RCC 7860 (cell line): ENCODE results near the gene ZIC3.
"Not testable (repeated sequence)": the region's sequence is repeated elsewhere in the genome, so short reads cannot be mapped to it uniquely, and the experiment has no call there.

ENCODE experiments used
- DNase-seq: peaks from one replicate; pipeline ENCODE4 v3.0.0-alpha.2; 2015; ENCODE audit warnings: low spot score
- FAIRE-seq: peaks from 2 replicates; lab custom pipeline; 2012; peaks lifted over from hg19 to GRCh38; lab: Jason Lieb, UNC

The ZIC3 gene

DNA sequence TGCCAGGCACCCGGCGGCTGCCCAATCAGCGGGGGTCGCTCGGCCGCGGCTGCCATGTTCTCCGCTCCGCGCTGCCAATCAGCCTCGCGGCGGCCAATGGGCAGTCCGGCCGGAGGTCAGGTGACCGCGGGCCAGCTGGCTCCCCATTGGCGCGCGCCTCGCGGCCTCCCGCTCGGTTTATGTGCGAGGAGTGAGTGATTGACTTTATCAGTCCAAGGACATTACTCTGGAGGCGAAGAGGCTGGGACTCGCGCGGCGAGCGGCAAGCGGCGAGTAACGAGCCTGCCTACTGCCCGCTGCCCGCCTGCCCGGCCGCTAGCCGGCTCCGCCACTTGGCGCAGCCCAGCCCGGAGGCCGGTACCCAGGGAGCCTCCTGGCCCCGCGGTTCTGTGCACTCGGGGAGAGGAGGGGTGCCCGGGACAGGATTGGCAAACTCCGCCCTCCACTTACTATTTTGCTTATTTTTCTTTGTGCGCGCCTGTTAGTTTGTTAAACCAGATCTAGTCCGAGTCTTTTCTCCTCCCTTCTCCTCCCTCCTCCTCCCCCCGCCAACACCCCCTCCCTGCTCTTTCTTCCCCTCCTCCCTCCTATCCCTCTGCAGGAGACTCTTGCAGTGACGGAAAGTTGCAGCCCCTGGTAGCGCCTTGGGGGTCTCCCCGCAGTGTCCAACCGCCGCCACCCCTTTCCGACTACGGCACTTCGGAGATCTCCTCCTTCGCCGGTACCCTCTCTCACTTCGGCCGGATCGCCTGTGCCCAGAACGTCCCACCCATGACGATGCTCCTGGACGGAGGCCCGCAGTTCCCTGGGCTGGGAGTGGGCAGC lies at the start of gene ZIC3:
Gene ZIC3 (plus strand): TSS at position 207 of the 825 bp plus-strand sequence. CDS start 565 bp downstream, at position 772.
- FAIRE-seq = no peak
- no peak for DNase-seq

DNA sequence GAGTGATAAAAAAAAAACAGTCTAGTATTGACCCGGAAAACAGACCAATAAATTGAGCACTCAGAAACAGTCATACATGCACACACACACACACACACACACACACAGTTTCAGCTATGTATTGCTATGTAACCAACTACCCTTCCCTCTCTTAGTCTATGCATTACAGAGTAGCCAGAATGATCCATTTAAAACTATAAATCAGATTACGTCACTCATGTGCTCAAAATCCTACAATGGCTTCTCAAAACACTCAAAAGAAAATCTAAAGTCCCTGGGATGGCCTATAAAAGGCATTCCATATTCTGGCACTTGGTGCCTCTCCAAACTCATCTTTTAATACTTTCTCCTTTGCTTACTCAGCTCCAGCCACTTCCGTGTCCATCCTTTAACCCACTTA lies 46.5 kb upstream of the ZIC3 start:
- no peak for FAIRE-seq
- no peak for DNase-seq

- no peak for DNase-seq
- FAIRE-seq = no peak
Observed at GRCh38 chrX:137545711-137546651, 19.9 kb upstream of the ZIC3 start.

GRCh38 chrX:137547291-137547690 lies 18.6 kb upstream of the ZIC3 start:
- FAIRE-seq (no peak), DNase-seq (no peak)

DNA sequence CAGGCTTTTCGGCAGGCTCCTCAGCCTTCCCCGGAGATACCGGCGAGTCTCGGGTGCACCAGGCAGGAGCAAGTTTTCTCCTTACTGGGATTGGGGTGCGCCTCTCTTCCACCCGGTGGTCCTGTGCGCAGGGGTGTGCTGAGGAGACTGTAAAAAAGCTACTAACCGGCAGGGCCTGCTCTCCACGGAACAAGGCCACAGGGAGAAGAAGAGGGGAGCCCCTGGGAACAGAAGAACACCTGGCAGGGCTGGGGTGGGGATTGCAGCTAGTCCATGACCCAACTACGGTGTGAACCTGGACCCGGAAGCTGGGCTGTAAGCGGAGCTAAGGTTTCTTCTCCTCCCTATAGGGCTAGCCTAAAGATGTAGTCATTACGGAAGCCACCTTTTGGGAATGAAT lies 17.7 kb upstream of the ZIC3 start:
- FAIRE-seq (no peak), DNase-seq (no peak)

DNA sequence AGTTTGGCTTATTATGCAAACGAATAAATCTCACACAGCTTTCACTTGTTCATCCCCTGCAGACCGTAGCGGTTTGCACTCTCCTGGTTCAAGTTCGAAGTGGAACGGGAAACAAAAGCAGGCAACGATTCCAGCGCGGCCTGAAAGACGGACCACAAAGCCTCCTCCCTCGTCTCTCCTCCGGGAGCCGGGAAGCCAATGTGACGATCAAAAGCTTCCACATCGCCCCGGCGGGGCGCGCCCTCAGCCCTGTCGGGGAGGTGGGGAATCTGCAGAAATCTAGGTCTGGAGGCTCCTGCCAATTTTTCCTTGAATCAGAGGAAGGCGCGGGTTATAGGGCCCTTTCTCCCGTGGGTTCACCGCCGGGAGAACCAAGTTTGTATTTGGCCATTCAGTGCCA lies 16.9 kb upstream of the ZIC3 start:
- FAIRE-seq (no peak), DNase-seq (no peak)

DNA sequence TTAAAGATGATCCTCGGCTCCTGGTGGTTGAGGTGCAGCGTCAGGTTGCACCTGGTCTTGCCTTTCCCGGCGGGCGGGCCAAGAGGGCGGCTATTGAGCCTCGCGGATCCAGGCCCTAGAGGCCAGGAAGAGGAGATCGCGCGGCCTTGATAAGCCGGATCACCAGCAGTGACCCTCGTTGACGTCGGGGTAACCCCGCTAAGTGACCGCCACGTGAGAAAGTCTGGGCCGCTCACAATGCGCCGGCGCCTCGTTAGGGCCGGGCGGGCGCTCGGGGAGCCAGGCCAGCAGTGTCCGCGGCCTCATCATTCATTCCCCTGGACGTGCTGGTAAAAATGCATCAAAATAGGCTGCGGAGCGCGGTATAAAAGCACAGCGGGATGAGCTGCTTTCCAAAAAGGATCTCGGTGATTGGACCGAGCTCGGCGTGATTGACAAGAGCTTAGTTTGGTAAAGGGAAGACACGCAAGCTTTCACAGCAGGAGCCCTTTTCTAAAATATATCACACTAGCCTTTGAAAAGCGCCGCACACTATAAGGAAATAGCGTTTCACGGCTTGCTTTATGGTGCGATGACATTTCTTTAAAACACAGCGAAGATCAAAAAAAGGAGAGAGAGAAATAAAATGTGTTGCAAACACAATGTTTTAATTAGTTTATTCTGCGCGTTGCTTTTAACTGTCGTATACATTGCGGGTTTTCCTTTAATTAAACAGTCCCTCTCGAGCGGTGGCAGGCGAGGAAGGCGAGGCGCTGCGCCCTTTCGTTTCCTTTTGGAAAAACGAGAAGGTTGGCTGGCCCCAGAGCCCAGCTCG lies 15.9 kb upstream of the ZIC3 start:
- FAIRE-seq (no peak), DNase-seq (no peak)

- FAIRE-seq (no peak), DNase-seq (no peak)
Observed at GRCh38 chrX:137550665-137551261, 15.2 kb upstream of the ZIC3 start.

DNA sequence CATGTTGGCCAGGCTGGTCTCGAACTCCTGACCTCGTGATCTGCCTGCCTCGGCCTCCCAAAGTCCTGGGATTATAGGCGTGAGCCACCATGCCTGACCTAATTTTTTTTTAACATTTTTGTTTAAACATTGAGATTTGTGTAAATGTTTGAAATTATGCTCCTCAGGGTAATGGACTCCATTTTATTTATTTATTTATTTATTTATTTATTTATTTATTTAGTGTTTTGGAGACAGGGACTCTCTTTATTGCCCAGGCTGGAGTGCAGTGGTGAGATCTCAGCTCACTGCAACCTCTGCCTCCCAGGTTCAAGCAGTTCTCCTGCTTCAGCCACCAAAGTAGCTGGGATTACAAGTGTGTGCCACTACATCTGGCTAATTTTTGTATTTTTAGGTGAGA lies 13.8 kb upstream of the ZIC3 start:
- not testable (repeated sequence) for FAIRE-seq, DNase-seq

DNA sequence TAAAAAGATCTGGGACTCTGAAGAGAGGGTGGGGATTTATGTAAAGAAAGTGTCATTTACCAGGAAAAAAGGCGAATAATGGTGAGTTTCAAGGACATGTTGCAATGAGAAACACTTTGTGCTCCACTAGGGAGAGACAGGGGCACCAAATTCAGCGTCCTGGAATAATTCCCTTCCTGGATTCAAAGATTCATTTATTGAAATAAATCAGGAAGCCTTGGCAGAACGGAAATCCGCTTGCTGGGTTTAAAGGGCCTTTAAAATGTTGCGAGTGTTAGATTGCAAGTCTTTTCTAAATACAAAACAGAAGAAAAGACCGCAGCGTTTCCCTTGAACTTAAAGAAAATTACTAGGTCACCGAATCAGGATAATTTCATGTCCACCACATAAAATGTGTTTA lies 3.8 kb upstream of the ZIC3 start:
- FAIRE-seq = no peak
- no peak for DNase-seq

DNA sequence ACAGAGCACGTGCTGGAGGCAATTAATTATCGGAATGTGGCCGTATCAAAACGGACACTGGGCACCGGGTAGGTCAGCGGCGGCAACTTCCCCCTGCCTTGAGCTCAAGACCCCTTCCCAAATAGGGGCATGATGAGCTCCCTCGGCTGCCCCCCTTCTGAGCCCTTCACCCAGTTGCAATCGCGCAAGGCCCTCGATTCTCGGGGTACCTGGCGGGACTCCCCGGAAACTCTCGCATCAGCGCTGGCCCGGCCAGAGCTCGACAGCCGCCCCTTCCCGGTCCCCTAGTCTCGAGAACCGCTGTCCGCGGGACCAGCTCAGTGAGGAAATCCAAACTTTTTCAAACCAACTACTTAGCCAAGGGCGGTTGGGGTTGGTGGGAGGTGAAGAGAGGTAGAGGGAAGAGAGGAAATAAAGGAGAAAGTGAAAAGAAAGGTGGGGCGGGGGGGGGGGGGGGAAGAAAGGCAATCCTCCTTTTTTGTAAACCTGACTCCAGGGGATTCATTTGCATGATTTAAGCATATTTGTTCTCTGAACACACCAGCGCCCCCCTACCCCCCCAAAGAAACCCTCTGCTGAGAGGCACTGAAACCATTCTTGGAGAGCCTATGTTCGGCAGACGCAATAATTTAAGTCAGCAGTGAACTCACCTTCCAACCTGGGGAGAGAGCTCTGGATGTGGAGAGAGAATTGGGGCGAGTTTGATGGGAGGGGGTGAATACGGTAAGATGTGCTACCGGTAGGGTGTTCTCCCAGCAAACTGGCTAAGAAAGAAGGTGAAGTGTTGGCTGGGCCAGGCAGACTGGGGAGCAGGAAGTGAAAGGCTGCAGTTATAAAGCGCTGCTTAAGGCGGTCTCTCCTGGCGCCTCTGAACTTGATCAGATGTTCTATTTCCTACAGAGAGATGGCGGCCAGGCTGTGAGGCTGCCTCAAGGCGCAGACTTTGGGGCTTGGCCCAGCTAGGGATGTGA lies 2.0 kb upstream of the ZIC3 start:
- DNase-seq (no peak), FAIRE-seq (no peak)

DNA sequence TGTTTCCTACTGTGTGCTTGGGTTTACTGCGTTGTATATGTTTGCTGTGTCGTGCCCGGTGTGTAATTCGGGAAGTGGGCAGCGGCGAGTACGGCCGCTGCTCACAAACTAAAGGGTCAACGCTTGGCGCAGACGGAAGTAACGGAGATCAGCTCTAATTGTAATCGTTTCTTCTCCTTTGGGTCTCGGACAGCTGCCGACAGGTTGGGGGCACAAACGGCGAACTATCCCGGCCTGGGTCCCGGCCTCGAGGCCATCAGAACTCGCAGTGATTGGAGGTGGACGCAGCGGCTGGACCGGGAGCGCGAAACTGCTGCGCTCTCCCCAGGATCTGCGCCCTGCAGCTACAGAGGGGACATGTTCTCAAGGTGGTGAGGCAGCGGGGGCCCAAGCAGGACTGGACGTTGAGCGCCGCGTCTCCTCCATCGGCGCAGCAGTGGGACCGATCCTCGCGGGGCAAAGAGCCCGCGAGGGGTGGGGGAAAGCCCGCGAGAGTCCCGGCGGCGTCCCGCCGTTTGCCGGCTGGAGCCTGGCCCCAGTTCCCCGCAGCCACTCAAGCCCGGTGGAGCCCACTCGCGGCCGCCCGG lies 516 bp upstream of the ZIC3 start:
- no peak for FAIRE-seq

DNA sequence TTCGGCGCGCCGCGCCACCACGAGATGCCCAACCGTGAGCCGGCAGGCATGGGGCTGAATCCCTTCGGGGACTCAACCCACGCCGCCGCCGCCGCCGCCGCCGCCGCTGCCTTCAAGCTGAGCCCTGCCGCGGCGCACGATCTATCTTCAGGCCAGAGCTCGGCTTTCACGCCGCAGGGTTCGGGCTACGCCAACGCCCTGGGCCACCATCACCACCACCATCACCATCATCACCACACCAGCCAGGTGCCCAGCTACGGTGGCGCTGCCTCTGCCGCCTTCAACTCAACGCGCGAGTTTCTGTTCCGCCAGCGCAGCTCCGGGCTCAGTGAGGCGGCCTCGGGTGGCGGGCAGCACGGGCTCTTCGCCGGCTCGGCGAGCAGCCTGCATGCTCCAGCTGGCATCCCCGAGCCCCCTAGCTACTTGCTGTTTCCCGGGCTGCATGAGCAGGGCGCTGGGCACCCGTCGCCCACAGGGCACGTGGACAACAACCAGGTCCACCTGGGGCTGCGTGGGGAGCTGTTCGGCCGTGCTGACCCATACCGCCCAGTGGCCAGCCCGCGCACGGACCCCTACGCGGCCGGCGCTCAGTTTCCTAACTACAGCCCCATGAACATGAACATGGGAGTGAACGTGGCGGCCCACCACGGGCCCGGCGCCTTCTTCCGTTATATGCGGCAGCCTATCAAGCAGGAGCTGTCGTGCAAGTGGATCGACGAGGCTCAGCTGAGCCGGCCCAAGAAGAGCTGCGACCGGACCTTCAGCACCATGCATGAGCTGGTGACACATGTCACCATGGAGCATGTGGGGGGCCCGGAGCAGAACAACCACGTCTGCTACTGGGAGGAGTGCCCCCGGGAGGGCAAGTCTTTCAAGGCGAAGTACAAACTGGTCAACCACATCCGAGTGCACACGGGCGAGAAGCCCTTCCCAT lies 1.1 kb downstream of the ZIC3 start:
- DNase-seq (no peak), FAIRE-seq (no peak)

More for the DNA sequence above, 516 bp upstream of the ZIC3 start:
- no peak for DNase-seq

GRCh38 chrX:137567682-137568232 lies 1.8 kb downstream of the ZIC3 start:
- DNase-seq (no peak), FAIRE-seq (no peak)

- no peak for FAIRE-seq
- DNase-seq = no peak
Observed at GRCh38 chrX:137568741-137569469, 3.0 kb downstream of the ZIC3 start.

- no peak for DNase-seq
- FAIRE-seq = no peak
Observed at GRCh38 chrX:137569470-137569891, 3.6 kb downstream of the ZIC3 start.
